Mammary epithelial cell (primary cell): ENCODE measurements around the gene SFR1.

ENCODE experiments used
- EZH2 ChIP-seq: IDR thresholded peaks from 2 replicates; pipeline ENCODE4 v1.6.1; 2012; ENCODE audit warnings: low read length, inconsistent platforms, borderline replicate concordance
- TF ChIP-seq, protein P1 (sequence below), 2 donors: IDR thresholded peaks in 1 of 2; conservative IDR thresholded peaks in 1 of 2; 2 replicates each; pipeline ENCODE4 v1.5.1; 2011 to 2012; ENCODE audit warnings: inconsistent platforms in 2 of 2, low read length in 2 of 2, mild to moderate bottlenecking in 2 of 2, control low read depth in 1 of 2, low read depth in 1 of 2; ENCODE audit not compliant: insufficient read depth in 1 of 2; ENCODE audit errors: extremely low read depth in 1 of 2

DNA sequence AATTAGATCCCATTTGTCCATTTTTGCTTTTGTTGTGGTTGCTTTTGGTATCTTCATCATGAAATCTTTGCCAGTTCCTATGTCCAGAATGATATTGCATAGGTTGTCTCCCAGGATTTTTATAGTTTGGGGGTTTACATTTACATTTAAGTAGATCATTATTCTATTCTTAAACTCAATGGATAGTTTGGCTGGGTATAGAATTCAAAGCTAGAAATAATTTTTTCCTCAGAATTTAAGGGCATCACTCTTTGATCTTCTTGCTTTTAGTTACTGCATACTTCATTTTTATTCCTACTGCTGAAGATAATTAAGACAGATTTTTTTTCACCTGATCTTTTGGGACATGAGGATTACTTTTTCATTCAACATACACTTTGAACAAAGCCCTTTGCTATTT lies 29.8 kb downstream of the SFR1 start:
- TF ChIP-seq, protein P1, sequence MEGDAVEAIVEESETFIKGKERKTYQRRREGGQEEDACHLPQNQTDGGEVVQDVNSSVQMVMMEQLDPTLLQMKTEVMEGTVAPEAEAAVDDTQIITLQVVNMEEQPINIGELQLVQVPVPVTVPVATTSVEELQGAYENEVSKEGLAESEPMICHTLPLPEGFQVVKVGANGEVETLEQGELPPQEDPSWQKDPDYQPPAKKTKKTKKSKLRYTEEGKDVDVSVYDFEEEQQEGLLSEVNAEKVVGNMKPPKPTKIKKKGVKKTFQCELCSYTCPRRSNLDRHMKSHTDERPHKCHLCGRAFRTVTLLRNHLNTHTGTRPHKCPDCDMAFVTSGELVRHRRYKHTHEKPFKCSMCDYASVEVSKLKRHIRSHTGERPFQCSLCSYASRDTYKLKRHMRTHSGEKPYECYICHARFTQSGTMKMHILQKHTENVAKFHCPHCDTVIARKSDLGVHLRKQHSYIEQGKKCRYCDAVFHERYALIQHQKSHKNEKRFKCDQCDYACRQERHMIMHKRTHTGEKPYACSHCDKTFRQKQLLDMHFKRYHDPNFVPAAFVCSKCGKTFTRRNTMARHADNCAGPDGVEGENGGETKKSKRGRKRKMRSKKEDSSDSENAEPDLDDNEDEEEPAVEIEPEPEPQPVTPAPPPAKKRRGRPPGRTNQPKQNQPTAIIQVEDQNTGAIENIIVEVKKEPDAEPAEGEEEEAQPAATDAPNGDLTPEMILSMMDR (conservative IDR thresholded peaks at IDR 0.05 in 1 of 2, IDR thresholded peaks at IDR 0.05 in 1 of 2; ENCODE audit: extremely low read depth in 1 of 2, insufficient read depth in 1 of 2, low read depth in 1 of 2, low read length in 2 of 2), result no peak
- no peak for TF ChIP-seq EZH2
